Ovary (tissue), 3 donors: ENCODE results near the gene PATJ.

Source experiments
- CTCF ChIP-seq, 3 donors: fragments of 450-650 bp in 2 of 3; fragments of 200-600 bp in 1 of 3; IDR thresholded peaks; one replicate each; pipeline versions ENCODE4 v1.5.1 to v1.8.0; 2016 to 2022; ENCODE audit warnings: antibody characterized with exemption in 3 of 3, mild to moderate bottlenecking in 1 of 3
- EP300 ChIP-seq: sonication (generic); formaldehyde crosslinking; IDR thresholded peaks from one replicate; pipeline ENCODE4 v1.6.1; 2017; ENCODE audit warnings: antibody characterized with exemption
- donor health status: DM: no; HTN: no; CAD: no.

GRCh38 chr1:61865646-61866220 lies 123.5 kb downstream of the PATJ start:
- TF ChIP-seq EP300 (no peak), CTCF (IDR thresholded peaks at IDR 0.05) (no peak)
